A375 (cell line): Measurements from ENCODE around the gene CDCA7L. TPM values are rescaled to one million over a fixed set of nuclear protein-coding genes. Genes with fewer than 3 reads are reported as not detected.

Source experiments
- total RNA-seq: library from RNA; depleted of rRNA; stranded (reverse); fragments of >200 nt; shearing (Covaris generic); gene quantifications from 2 replicates; pipeline ENCODE4 v1.2.3, GENCODE V29; 2014; rRNA removed

The CDCA7L gene
- total RNA-seq = 113 and 116 TPM in 2 replicates

DNA sequence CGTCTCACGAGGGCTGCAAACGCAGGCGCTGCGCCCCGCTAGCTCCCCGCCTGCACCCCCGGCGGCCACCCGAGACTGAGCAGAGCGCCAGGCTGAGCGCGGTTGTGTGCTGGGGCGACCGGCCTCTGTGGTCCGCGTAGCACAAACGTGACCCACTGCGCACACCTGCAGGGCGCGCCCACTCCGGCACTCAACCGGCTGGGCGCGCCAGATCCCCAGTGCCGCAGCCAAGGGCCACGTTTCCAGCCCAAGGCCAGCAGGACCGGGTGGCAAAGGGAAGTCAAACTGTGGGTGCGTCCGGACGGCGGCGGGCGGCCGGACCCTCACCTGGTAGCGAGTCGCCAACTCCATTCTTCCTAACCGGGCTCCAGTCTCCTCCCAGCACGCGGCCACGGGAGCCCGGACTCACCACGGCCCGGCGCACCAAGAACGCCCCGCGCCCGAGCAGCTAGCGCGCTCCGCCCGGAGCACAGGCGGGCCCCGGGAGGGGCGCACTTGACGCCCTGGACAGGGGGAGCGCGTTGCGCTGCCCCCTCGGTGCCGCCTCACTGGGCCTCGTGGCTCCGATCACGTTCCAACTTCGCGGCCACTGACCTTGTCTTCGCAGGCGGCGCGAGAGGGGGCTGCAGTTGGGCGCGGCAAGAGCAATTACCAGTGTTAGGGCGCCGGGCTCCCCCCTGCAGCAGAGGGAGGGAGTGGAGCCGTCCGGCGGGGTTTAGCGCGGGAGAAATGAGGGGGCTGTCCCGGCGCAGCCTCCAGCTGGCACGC lies at the start of gene CDCA7L:
Gene CDCA7L (minus strand): TSS at position 446 of the 768 bp plus-strand sequence. CDS start 95 bp downstream, at position 351.

